ENCODE results near the gene ANKRD31.
A peak's percentile ranks its signal among the peaks of the same experiment; 100 is the strongest.

Gene ANKRD31

DNA sequence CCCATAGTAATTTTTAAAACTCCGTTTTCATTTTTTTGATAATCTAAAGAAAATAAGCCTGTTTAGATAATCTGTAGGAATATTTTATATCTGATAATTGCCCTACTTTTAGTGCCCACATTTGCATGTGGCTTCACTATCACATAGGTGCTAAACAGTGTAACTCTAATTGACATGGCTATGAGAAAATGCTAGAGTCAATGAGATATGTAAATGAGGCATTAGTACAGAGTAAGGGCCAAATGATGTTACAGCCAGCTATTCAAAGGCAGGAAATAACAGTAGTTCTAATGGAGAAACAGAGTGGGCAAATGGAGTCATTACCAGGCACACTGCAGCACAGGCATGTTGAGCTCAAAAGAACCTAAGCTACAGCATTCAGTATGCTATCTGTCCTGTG is 147.0 kb downstream of the ANKRD31 start:
- Histone ChIP-seq H2AFZ (ENCODE audit: low read length) (peak overlapping the region; percentile 47), H3K9ac (ENCODE audit: low read depth, low read length, poor library complexity, severe bottlenecking) (no peak overlapping the region), H3K4me2 (ENCODE audit: low read depth, low read length, poor library complexity, severe bottlenecking) (peak overlapping the region; percentile 3), H3K27me3 (ENCODE audit: insufficient read depth, low read length, poor library complexity, severe bottlenecking) (no peaks in the 10 kb centered on the region), H3F3A (ENCODE audit: low read depth) (no peaks in the 10 kb centered on the region), H4K20me1 (ENCODE audit: insufficient read depth, low read length, poor library complexity, severe bottlenecking) (no peaks in the 10 kb centered on the region), H3K4me1 (ENCODE audit: insufficient read depth, low read length, poor library complexity, severe bottlenecking) (peaks cover 30% of the 10 kb centered on the region), H3K9me3 (ENCODE audit: insufficient read depth, low read depth, low read length) (no peaks in the 10 kb centered on the region), H3K79me2 (ENCODE audit: insufficient read depth, low read length) (no peaks in the 10 kb centered on the region), H3K9me2 (replicated peaks; ENCODE audit: low read depth, low read length) (no peaks in the 10 kb centered on the region), H3K4me3 (ENCODE audit: low read length, poor library complexity, severe bottlenecking) (no peak overlapping the region), H3K36me3 (ENCODE audit: insufficient read depth, low read length) (no peaks in the 10 kb centered on the region)
- TF ChIP-seq, protein P1, sequence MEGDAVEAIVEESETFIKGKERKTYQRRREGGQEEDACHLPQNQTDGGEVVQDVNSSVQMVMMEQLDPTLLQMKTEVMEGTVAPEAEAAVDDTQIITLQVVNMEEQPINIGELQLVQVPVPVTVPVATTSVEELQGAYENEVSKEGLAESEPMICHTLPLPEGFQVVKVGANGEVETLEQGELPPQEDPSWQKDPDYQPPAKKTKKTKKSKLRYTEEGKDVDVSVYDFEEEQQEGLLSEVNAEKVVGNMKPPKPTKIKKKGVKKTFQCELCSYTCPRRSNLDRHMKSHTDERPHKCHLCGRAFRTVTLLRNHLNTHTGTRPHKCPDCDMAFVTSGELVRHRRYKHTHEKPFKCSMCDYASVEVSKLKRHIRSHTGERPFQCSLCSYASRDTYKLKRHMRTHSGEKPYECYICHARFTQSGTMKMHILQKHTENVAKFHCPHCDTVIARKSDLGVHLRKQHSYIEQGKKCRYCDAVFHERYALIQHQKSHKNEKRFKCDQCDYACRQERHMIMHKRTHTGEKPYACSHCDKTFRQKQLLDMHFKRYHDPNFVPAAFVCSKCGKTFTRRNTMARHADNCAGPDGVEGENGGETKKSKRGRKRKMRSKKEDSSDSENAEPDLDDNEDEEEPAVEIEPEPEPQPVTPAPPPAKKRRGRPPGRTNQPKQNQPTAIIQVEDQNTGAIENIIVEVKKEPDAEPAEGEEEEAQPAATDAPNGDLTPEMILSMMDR (conservative IDR thresholded peaks at IDR 0.05; ENCODE audit: low read length) = no peak
- no peak for TF ChIP-seq EZH2phosphoT487 (IDR thresholded peaks at IDR 0.05; ENCODE audit: borderline replicate concordance)

DNA sequence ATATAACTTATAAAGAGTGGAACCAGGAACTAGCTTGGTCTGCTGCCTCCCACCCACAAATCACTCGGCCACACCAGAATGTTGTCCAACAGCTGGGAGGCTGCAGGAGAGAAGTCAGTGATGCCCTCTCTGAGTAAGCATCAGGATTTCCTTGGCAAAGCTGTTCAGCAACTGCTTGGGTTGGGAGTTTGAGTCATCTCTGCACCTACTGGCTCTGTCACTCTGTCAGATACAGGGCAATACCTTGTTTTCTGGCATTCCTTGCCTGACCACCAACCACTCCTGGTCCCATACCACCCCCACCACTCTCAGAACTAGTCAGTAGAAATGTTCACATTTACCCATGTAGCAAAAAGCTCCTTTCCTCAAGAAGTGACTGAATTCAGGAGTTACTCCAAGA is 147.5 kb downstream of the ANKRD31 start:
- H3K36me3 ChIP-seq (ENCODE audit: insufficient read depth, low read length) = no peaks in the 10 kb centered on the region
- H3K9ac ChIP-seq (ENCODE audit: low read depth, low read length, poor library complexity, severe bottlenecking) = no peak overlapping the region
- H3F3A ChIP-seq (ENCODE audit: low read depth) = no peaks in the 10 kb centered on the region
- no peak for TF ChIP-seq EZH2phosphoT487 (IDR thresholded peaks at IDR 0.05; ENCODE audit: borderline replicate concordance)
- TF ChIP-seq, protein P1 (conservative IDR thresholded peaks at IDR 0.05; ENCODE audit: low read length) = no peak
- H3K4me1 ChIP-seq (ENCODE audit: insufficient read depth, low read length, poor library complexity, severe bottlenecking) = peaks cover 27% of the 10 kb centered on the region
- no peak overlapping the region for H3K4me2 ChIP-seq (ENCODE audit: low read depth, low read length, poor library complexity, severe bottlenecking)
- H2AFZ ChIP-seq (ENCODE audit: low read length) = peak overlapping the region; percentile 40; the same call in 1 of the 2 replicates
- no peaks in the 10 kb centered on the region for H3K9me3 ChIP-seq (ENCODE audit: insufficient read depth, low read depth, low read length)
- H3K27me3 ChIP-seq (ENCODE audit: insufficient read depth, low read length, poor library complexity, severe bottlenecking) = no peaks in the 10 kb centered on the region
- H3K4me3 ChIP-seq (ENCODE audit: low read length, poor library complexity, severe bottlenecking) = no peak overlapping the region
- no peaks in the 10 kb centered on the region for H3K79me2 ChIP-seq (ENCODE audit: insufficient read depth, low read length)
- no peaks in the 10 kb centered on the region for H4K20me1 ChIP-seq (ENCODE audit: insufficient read depth, low read length, poor library complexity, severe bottlenecking)
- H3K9me2 ChIP-seq (replicated peaks; ENCODE audit: low read depth, low read length) = no peaks in the 10 kb centered on the region

DNA sequence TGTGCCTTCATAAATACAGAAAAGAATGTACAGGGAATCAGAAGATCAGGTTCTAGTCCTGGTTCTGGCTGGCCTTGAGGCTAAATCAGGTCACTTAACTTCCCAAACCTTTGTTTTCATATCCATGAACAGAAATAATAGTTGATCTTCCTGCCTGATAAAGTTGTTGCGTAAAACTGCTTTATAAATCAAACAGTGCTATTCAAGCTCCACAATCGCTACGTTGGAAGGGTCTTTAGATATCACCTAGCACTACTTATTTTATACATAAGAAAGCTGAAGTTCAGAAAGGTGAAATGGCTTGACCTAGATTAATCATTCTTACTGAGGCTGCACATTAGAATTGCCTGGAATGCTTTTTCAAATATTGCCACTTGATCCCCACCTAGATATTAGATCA is 148.0 kb downstream of the ANKRD31 start:
- Histone ChIP-seq H4K20me1 (ENCODE audit: insufficient read depth, low read length, poor library complexity, severe bottlenecking) (no peaks in the 10 kb centered on the region), H3K27me3 (ENCODE audit: insufficient read depth, low read length, poor library complexity, severe bottlenecking) (no peaks in the 10 kb centered on the region), H3K4me3 (ENCODE audit: low read length, poor library complexity, severe bottlenecking) (no peak overlapping the region), H3K4me1 (ENCODE audit: insufficient read depth, low read length, poor library complexity, severe bottlenecking) (peaks cover 27% of the 10 kb centered on the region), H3F3A (ENCODE audit: low read depth) (no peaks in the 10 kb centered on the region), H3K9me3 (ENCODE audit: insufficient read depth, low read depth, low read length) (no peaks in the 10 kb centered on the region), H2AFZ (ENCODE audit: low read length) (no peak overlapping the region; the same call in 1 of the 2 replicates), H3K4me2 (ENCODE audit: low read depth, low read length, poor library complexity, severe bottlenecking) (no peak overlapping the region), H3K9me2 (replicated peaks; ENCODE audit: low read depth, low read length) (no peaks in the 10 kb centered on the region), H3K79me2 (ENCODE audit: insufficient read depth, low read length) (no peaks in the 10 kb centered on the region), H3K36me3 (ENCODE audit: insufficient read depth, low read length) (no peaks in the 10 kb centered on the region), H3K9ac (ENCODE audit: low read depth, low read length, poor library complexity, severe bottlenecking) (no peak overlapping the region)
- TF ChIP-seq EZH2phosphoT487 (IDR thresholded peaks at IDR 0.05; ENCODE audit: borderline replicate concordance) = no peak
- TF ChIP-seq, protein P1 (conservative IDR thresholded peaks at IDR 0.05; ENCODE audit: low read length) = no peak
